ENCODE data around the gene MIOS. TPM values are rescaled to one million over a fixed set of nuclear protein-coding genes. Genes with fewer than 3 reads are reported as not detected.

MIOS gene
- total and polyA plus RNA-seq, 5 donors from 2014 or later: 17.9 to 40.0 (median 23.2) TPM

GRCh38 chr7:7542251-7542835 is 24.3 kb upstream of the MIOS start:
- Histone ChIP-seq H3K36me3 (ENCODE audit: control insufficient read depth, insufficient read depth, low read length) (no peaks in the 10 kb centered on the region), H3K27ac (ENCODE audit: insufficient read depth, low read length, poor library complexity, severe bottlenecking) (no peak overlapping the region), H3K9me3 (ENCODE audit: control insufficient read depth in 2 of 2, low read length in 2 of 2) (no peaks in the 10 kb centered on the region), H3K4me3 (ENCODE audit: low read depth, low read length) (no peak overlapping the region), H3K27me3 (ENCODE audit: control insufficient read depth, insufficient read depth, low read length) (no peaks in the 10 kb centered on the region), H3K4me1 (ENCODE audit: control insufficient read depth, insufficient read depth, low read length, poor library complexity, severe bottlenecking) (no peaks in the 10 kb centered on the region)
- Mint-ChIP-seq H3K36me3 (no peaks in the 10 kb centered on the region), H3K4me3 (no peak overlapping the region), H3K27ac (peak overlapping the region in 1 of 3 donors; percentile 60), H3K9me3 (peaks cover 0 to 5% (median 0%) of the 10 kb centered on the region in 7 donors), H3K27me3 (peaks cover 22% of the 10 kb centered on the region), H3K4me1 (peaks cover 0 to 5% (median 0%) of the 10 kb centered on the region in 4 donors)
- DNase-seq (no peak), ATAC-seq (ENCODE audit: low read depth in 2 of 2) (no peak)

DNA sequence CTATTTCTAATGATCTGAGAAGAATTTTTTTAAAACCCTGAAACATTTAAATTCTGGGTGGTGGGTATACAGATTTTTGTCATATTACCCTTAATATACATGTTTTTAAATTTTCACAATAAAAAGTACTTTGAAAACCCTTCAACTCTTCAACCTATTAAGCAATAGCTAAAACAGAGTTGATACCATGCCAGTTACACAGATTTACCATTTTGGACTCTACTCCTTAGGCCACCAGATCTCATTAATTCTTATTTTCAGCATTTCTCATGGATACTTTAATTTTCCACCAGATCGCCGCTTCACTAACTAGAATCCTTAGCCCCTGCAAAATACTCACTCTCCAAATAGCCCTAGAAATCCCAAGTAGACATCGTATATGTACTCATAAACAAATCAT is 18.3 kb upstream of the MIOS start:
- H3K36me3 ChIP-seq (ENCODE audit: control insufficient read depth, insufficient read depth, low read length): no peaks in the 10 kb centered on the region
- no peaks in the 10 kb centered on the region for H3K27me3 ChIP-seq (ENCODE audit: control insufficient read depth, insufficient read depth, low read length)
- Mint-ChIP-seq H3K4me1 (no peaks in the 10 kb centered on the region), H3K9me3 (no peaks in the 10 kb centered on the region), H3K27me3 (no peaks in the 10 kb centered on the region), H3K36me3 (peaks cover 5% of the 10 kb centered on the region), H3K27ac (no peak overlapping the region), H3K4me3 (no peak overlapping the region)
- no peak overlapping the region for H3K4me3 ChIP-seq (ENCODE audit: low read depth, low read length)
- H3K9me3 ChIP-seq (ENCODE audit: control insufficient read depth in 2 of 2, low read length in 2 of 2): no peaks in the 10 kb centered on the region
- no peaks in the 10 kb centered on the region for H3K4me1 ChIP-seq (ENCODE audit: control insufficient read depth, insufficient read depth, low read length, poor library complexity, severe bottlenecking)
- H3K27ac ChIP-seq (ENCODE audit: insufficient read depth, low read length, poor library complexity, severe bottlenecking): no peak overlapping the region
- ATAC-seq (ENCODE audit: low read depth in 2 of 2) (no peak), DNase-seq (no peak)

- H3K4me3 Mint-ChIP-seq: no peak overlapping the region
- no peaks in the 10 kb centered on the region for H3K4me1 ChIP-seq (ENCODE audit: control insufficient read depth, insufficient read depth, low read length, poor library complexity, severe bottlenecking)
- H3K9me3 ChIP-seq (ENCODE audit: control insufficient read depth in 2 of 2, low read length in 2 of 2): no peaks in the 10 kb centered on the region
- H3K27me3 Mint-ChIP-seq: peaks cover 4% of the 10 kb centered on the region
- no peaks in the 10 kb centered on the region for H3K4me1 Mint-ChIP-seq
- H3K36me3 Mint-ChIP-seq: peaks cover 14% of the 10 kb centered on the region
- DNase-seq (no peak), ATAC-seq (ENCODE audit: low read depth in 2 of 2) (no peak)
- no peaks in the 10 kb centered on the region for H3K27me3 ChIP-seq (ENCODE audit: control insufficient read depth, insufficient read depth, low read length)
- no peak overlapping the region for H3K27ac Mint-ChIP-seq
- H3K4me3 ChIP-seq (ENCODE audit: low read depth, low read length): no peak overlapping the region
- no peak overlapping the region for H3K27ac ChIP-seq (ENCODE audit: insufficient read depth, low read length, poor library complexity, severe bottlenecking)
- no peaks in the 10 kb centered on the region for H3K36me3 ChIP-seq (ENCODE audit: control insufficient read depth, insufficient read depth, low read length)
- H3K9me3 Mint-ChIP-seq: no peaks in the 10 kb centered on the region
These were observed 16.0 kb upstream of the MIOS start for GRCh38 chr7:7550663-7551062.

DNA sequence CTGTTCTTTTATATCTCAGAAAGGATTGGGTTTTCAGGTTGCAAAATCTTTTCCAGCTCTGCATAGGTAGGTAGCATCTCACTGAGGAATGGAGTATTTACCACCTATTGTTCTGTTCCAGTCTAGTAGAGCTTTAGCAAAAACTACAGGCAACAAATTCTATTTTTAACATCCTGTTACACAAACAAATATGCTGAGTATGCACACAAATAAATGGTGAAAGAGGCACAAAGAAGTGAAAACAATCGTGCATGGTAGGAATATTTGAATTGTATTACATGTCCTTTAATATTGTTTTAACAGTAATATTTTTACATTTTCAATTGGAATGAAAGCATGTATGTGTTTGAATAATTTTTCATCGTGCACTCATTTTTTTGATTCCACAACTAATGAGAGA is 14.5 kb upstream of the MIOS start:
- H3K4me1 Mint-ChIP-seq: no peaks in the 10 kb centered on the region
- no peak overlapping the region for H3K27ac ChIP-seq (ENCODE audit: insufficient read depth, low read length, poor library complexity, severe bottlenecking)
- H3K9me3 Mint-ChIP-seq: no peaks in the 10 kb centered on the region
- no peaks in the 10 kb centered on the region for H3K36me3 ChIP-seq (ENCODE audit: control insufficient read depth, insufficient read depth, low read length)
- no peaks in the 10 kb centered on the region for H3K4me1 ChIP-seq (ENCODE audit: control insufficient read depth, insufficient read depth, low read length, poor library complexity, severe bottlenecking)
- peaks cover 14% of the 10 kb centered on the region for H3K36me3 Mint-ChIP-seq
- no peak overlapping the region for H3K4me3 Mint-ChIP-seq
- DNase-seq (no peak), ATAC-seq (ENCODE audit: low read depth in 2 of 2) (no peak)
- peaks cover 4% of the 10 kb centered on the region for H3K27me3 Mint-ChIP-seq
- H3K4me3 ChIP-seq (ENCODE audit: low read depth, low read length): no peak overlapping the region
- H3K9me3 ChIP-seq (ENCODE audit: control insufficient read depth in 2 of 2, low read length in 2 of 2): no peaks in the 10 kb centered on the region
- no peaks in the 10 kb centered on the region for H3K27me3 ChIP-seq (ENCODE audit: control insufficient read depth, insufficient read depth, low read length)
- H3K27ac Mint-ChIP-seq: no peak overlapping the region

GRCh38 chr7:7553386-7553785 is 13.3 kb upstream of the MIOS start:
- peaks cover 18% of the 10 kb centered on the region for H3K36me3 Mint-ChIP-seq
- H3K4me3 Mint-ChIP-seq: no peak overlapping the region
- Histone ChIP-seq H3K36me3 (ENCODE audit: control insufficient read depth, insufficient read depth, low read length) (no peaks in the 10 kb centered on the region), H3K4me3 (ENCODE audit: low read depth, low read length) (no peak overlapping the region), H3K27ac (ENCODE audit: insufficient read depth, low read length, poor library complexity, severe bottlenecking) (no peak overlapping the region), H3K9me3 (ENCODE audit: control insufficient read depth in 2 of 2, low read length in 2 of 2) (peaks cover 0 to under 1% of the 10 kb centered on the region in 2 experiments), H3K27me3 (ENCODE audit: control insufficient read depth, insufficient read depth, low read length) (peaks cover under 1% of the 10 kb centered on the region), H3K4me1 (ENCODE audit: control insufficient read depth, insufficient read depth, low read length, poor library complexity, severe bottlenecking) (no peaks in the 10 kb centered on the region)
- no peak for DNase-seq
- ATAC-seq (ENCODE audit: low read depth in 2 of 2): no peak
- no peak overlapping the region for H3K27ac Mint-ChIP-seq
- H3K4me1 Mint-ChIP-seq: no peaks in the 10 kb centered on the region
- H3K27me3 Mint-ChIP-seq: peaks cover 4% of the 10 kb centered on the region
- peaks cover 0 to 8% (median 1%) of the 10 kb centered on the region in 7 donors for H3K9me3 Mint-ChIP-seq

DNA sequence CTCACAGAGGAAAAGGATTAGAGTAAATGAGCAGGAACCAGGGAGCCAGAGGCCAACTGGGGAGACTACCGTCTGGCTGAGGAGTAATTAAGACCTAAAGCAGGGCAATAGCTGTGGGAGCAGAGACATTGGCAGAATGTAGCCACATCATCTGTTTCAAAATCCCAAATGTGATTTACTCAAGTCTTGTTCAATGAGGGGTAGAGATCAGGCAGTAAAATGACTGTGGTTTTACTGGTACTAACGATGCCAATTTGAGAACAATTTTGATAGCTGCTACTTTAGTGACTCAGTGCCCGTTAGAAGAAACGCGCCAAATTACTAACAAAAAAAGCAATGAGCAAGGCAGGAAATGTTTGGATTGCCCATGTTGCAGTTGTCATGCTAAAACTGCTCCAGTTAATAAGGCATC is 12.7 kb upstream of the MIOS start:
- Histone ChIP-seq H3K9me3 (ENCODE audit: control insufficient read depth in 2 of 2, low read length in 2 of 2) (peaks cover 2 to 7% of the 10 kb centered on the region in 2 experiments), H3K27ac (ENCODE audit: insufficient read depth, low read length, poor library complexity, severe bottlenecking) (no peak overlapping the region), H3K4me1 (ENCODE audit: control insufficient read depth, insufficient read depth, low read length, poor library complexity, severe bottlenecking) (no peaks in the 10 kb centered on the region), H3K27me3 (ENCODE audit: control insufficient read depth, insufficient read depth, low read length) (peaks cover 4% of the 10 kb centered on the region), H3K36me3 (ENCODE audit: control insufficient read depth, insufficient read depth, low read length) (no peaks in the 10 kb centered on the region), H3K4me3 (ENCODE audit: low read depth, low read length) (no peak overlapping the region)
- DNase-seq (no peak), ATAC-seq (ENCODE audit: low read depth in 2 of 2) (no peak)
- Mint-ChIP-seq H3K36me3 (peaks cover 22% of the 10 kb centered on the region), H3K4me3 (no peak overlapping the region), H3K4me1 (no peaks in the 10 kb centered on the region), H3K27ac (peak overlapping the region in 1 of 3 donors; percentile 76), H3K27me3 (peaks cover 8% of the 10 kb centered on the region), H3K9me3 (peaks cover 0 to 14% (median 2%) of the 10 kb centered on the region in 7 donors)

DNA sequence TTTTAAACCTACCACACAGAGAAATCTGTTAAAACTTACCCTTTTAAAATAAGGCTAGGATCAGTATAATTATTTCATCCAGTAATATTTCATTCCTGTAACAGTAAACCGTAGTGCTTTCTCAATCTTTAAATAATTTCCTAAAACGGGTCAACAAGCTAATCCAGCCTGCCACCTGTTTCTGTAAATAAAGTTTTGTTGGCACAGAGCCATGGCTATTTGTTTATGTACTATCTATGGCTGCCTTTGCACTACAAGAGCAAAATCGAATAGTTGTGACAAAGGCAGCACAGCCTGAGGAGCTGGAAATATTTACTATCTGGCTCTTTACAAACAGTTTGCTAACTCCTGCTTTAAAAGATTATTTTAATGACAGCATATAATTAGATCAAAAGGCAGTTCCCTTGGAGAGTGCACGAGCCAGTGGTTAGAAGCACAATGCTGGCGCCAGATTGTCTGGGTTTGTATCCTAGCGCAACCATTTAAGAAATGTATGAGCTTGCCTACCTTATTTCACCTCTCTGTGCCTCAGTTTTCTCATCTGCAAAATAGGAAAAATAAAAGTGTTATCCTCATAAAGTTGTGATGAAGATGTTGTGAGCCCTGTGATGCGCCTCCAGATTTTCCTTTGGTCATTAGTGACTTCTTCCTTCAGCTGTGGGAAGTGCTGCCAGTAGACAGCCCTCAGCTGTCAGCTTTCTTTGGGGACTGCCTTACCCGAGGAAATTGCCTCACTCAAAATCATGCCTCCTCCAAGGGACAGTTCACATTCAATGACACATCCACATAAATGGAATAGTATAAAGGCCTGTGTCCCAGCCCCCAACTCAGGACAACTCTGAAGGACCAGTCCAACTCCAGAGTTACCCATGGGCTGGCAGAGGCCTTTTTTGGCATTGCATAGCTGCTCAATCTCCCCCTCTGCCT is 11.8 kb upstream of the MIOS start:
- Histone ChIP-seq H3K4me1 (ENCODE audit: control insufficient read depth, insufficient read depth, low read length, poor library complexity, severe bottlenecking) (no peaks in the 10 kb centered on the region), H3K4me3 (ENCODE audit: low read depth, low read length) (no peak overlapping the region), H3K27ac (ENCODE audit: insufficient read depth, low read length, poor library complexity, severe bottlenecking) (no peak overlapping the region), H3K36me3 (ENCODE audit: control insufficient read depth, insufficient read depth, low read length) (no peaks in the 10 kb centered on the region), H3K27me3 (ENCODE audit: control insufficient read depth, insufficient read depth, low read length) (peaks cover 4% of the 10 kb centered on the region), H3K9me3 (ENCODE audit: control insufficient read depth in 2 of 2, low read length in 2 of 2) (peaks cover 7 to 8% of the 10 kb centered on the region in 2 experiments)
- Mint-ChIP-seq H3K36me3 (peaks cover 26% of the 10 kb centered on the region), H3K4me1 (no peaks in the 10 kb centered on the region), H3K27ac (no peak overlapping the region), H3K4me3 (no peak overlapping the region), H3K27me3 (peaks cover 10% of the 10 kb centered on the region), H3K9me3 (peaks cover 0 to 20% (median 2%) of the 10 kb centered on the region in 7 donors)
- no peak for ATAC-seq (ENCODE audit: low read depth in 2 of 2)
- no peak for DNase-seq
